Fibroblast of villous mesenchyme (primary cell): ENCODE measurements around the gene RIC1. TPM values are rescaled to one million over a fixed set of nuclear protein-coding genes. Genes with fewer than 3 reads are reported as not detected.

Source experiments
- DNase-seq: peaks from one replicate; pipeline ENCODE4 v3.0.0-alpha.2; 2010; ENCODE audit warnings: low read depth
- H3K4me3 ChIP-seq: 2 replicates; pipeline ENCODE4 v1.5.1; 2011; ENCODE audit warnings: low read depth, mild to moderate bottlenecking, low read length
- total RNA-seq: library from RNA; depleted of rRNA; stranded (reverse); fragments of >200 nt; gene quantifications from 2 replicates; pipeline ENCODE4 v1.2.3, GENCODE V29; 2012
- TF ChIP-seq, protein P1 (sequence below): IDR thresholded peaks from 2 replicates; pipeline ENCODE4 v1.5.1; 2012; ENCODE audit warnings: low read depth, mild to moderate bottlenecking, low read length; ENCODE audit not compliant: insufficient read depth

Gene RIC1
- total RNA-seq, 1 donor, result 71.2 TPM

DNA sequence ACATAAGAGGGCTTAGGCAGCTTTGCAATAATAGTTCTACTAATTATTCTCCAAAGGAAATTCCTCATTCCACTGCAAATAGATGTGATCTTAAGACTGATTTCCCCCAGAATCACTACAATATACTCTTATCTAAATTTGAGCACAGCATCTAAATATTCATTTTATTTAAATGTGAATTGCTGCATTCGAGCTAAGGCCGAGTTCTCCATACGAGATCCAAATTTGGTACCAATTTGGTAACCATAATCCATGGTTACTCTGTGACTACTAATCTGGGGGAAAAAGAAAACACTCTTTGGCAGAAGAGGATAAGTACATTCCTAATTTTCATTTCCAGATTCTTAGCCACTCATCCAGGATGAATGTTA, 19.7 kb upstream of the RIC1 start:
- H3K4me3 ChIP-seq, result peak overlapping the region; percentile 51
- no peak for DNase-seq
- TF ChIP-seq, protein P1, sequence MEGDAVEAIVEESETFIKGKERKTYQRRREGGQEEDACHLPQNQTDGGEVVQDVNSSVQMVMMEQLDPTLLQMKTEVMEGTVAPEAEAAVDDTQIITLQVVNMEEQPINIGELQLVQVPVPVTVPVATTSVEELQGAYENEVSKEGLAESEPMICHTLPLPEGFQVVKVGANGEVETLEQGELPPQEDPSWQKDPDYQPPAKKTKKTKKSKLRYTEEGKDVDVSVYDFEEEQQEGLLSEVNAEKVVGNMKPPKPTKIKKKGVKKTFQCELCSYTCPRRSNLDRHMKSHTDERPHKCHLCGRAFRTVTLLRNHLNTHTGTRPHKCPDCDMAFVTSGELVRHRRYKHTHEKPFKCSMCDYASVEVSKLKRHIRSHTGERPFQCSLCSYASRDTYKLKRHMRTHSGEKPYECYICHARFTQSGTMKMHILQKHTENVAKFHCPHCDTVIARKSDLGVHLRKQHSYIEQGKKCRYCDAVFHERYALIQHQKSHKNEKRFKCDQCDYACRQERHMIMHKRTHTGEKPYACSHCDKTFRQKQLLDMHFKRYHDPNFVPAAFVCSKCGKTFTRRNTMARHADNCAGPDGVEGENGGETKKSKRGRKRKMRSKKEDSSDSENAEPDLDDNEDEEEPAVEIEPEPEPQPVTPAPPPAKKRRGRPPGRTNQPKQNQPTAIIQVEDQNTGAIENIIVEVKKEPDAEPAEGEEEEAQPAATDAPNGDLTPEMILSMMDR, result no peak

DNA sequence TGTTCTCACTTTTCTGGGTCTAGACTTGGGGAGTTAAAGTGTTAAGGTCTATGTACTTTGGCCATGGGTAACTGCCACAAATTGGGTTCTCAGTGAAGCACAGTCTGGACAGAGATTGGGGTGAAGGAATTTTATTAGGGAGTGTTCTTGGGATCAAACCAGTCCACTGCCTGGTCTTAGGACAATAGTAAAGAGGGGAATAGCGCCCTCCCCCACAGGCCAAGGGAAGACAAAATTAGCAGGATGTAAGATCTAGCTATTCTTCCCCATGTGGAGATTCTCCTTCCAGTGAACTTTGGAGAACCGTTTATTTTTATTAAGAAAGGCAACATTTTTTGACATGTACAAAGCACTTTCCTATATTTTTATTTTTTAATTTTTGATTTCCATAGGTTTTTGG, 18.4 kb upstream of the RIC1 start:
- DNase-seq, result no peak
- TF ChIP-seq, protein P1, result no peak
- H3K4me3 ChIP-seq, result no peak overlapping the region

- DNase-seq, result no peak
- TF ChIP-seq, protein P1, result no peak
These were observed 17.4 kb upstream of the RIC1 start for GRCh38 chr9:5611321-5612184.

DNA sequence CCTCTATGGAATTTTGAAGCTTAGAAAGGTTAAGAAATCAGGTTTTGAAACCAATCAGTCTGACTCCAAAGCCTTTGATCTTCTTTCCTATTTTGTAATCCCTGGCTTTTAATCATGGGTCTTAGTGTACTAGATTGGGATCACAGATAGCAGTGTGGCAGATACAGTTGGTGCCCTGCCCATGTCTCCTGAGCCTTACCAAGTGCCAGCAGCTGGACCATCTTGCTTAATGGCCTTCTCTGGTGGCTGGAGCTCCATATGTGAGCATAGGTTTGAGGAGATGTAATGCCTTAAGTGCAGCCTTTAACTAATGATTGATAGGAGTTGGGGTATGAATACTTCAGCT, 16.7 kb upstream of the RIC1 start:
- no peak overlapping the region for H3K4me3 ChIP-seq
- no peak for DNase-seq
- TF ChIP-seq, protein P1, result no peak

More at GRCh38 chr9:5611321-5612184, 17.4 kb upstream of the RIC1 start:
- no peak overlapping the region for H3K4me3 ChIP-seq

- DNase-seq, result no peak
- no peak overlapping the region for H3K4me3 ChIP-seq
- TF ChIP-seq, protein P1, result no peak
These were observed 14.7 kb upstream of the RIC1 start for GRCh38 chr9:5614192-5614591.

DNA sequence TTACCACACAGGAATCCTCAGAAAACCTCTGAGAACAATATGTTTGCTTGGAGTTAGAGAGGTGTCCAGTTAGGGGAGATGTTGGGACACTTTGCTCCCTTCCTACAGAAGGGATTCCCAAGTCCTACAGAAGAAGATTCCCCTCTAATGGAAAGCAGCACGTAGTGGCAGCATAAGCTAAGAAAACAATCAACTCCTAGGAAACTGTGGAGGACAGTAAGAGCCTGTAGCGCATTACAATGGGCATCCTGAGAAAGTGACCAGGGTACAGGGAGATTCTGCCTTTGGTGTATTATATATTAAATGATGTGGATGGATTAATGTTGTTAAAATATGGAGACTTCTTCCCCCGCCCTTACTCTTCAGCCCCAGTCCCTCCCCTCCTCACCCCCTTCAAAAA, 13.9 kb upstream of the RIC1 start:
- no peak for DNase-seq
- H3K4me3 ChIP-seq, result no peak overlapping the region
- TF ChIP-seq, protein P1, result no peak

GRCh38 chr9:5617749-5618148, 11.2 kb upstream of the RIC1 start:
- no peak for DNase-seq
- TF ChIP-seq, protein P1, result no peak
- H3K4me3 ChIP-seq, result no peak overlapping the region
